Ectodermal cell (in vitro differentiated cells): ENCODE data around the gene MED26.
"Not testable (repeated sequence)": the region's sequence is repeated elsewhere in the genome, so short reads cannot be mapped to it uniquely, and the experiment has no call there.

ENCODE experiments used
- H3K27ac ChIP-seq: 2 replicates; pipeline ENCODE4 v1.7.0; 2013; ENCODE audit warnings: mild to moderate bottlenecking, low read depth, low read length; ENCODE audit not compliant: insufficient read depth, poor library complexity, severe bottlenecking
- H3K27me3 ChIP-seq: 2 replicates; pipeline ENCODE4 v1.7.0; 2013; ENCODE audit warnings: mild to moderate bottlenecking, low read length; ENCODE audit not compliant: insufficient read depth, control insufficient read depth, poor library complexity, severe bottlenecking
- H3K36me3 ChIP-seq: one replicate; pipeline ENCODE4 v1.7.0; 2013; ENCODE audit warnings: low read length; ENCODE audit not compliant: control insufficient read depth, insufficient read depth
- H3K4me1 ChIP-seq: one replicate; pipeline ENCODE4 v1.7.0; 2013; ENCODE audit warnings: low read length; ENCODE audit not compliant: control insufficient read depth, insufficient read depth
- H3K4me3 ChIP-seq: 2 replicates; pipeline ENCODE4 v1.7.0; 2013; ENCODE audit warnings: low read depth, low read length, control low read depth; ENCODE audit not compliant: insufficient read depth
- H3K9me3 ChIP-seq: 2 replicates; pipeline ENCODE4 v1.7.0; 2013; ENCODE audit warnings: mild to moderate bottlenecking, low read length, moderate library complexity; ENCODE audit not compliant: control insufficient read depth
- WGBS, 2 experiments: methylation state at CpG; one replicate each; pipeline ENCODE4 v1.1.7; 2013; ENCODE audit warnings: missing lambda C conversion rate in 2 of 2; 5-methylcytosine and 5-hydroxymethylcytosine counted together

MED26 gene

GRCh38 chr19:16543734-16544133 is 84.3 kb downstream of the MED26 start:
- H3K9me3 ChIP-seq, H3K36me3 ChIP-seq, H3K4me3 ChIP-seq, H3K27me3 ChIP-seq, H3K27ac ChIP-seq, H3K4me1 ChIP-seq: not testable (repeated sequence)
- 91% methylated on average over 6 of the region's 6 CpGs for WGBS, 2 experiments

GRCh38 chr19:16542910-16543472 is 85.0 kb downstream of the MED26 start:
- H3K36me3 ChIP-seq, result peaks cover 6% of the 10 kb centered on the region
- no peaks in the 10 kb centered on the region for H3K9me3 ChIP-seq
- peak overlapping the region; percentile 100 for H3K4me3 ChIP-seq
- no peaks in the 10 kb centered on the region for H3K27me3 ChIP-seq
- peaks cover 9% of the 10 kb centered on the region for H3K4me1 ChIP-seq
- 9 to 13% methylated on average over 15 of the region's 15 CpGs for WGBS, 2 experiments
- H3K27ac ChIP-seq, result peak overlapping the region; percentile 44

GRCh38 chr19:16542045-16542909 is 85.7 kb downstream of the MED26 start, which contains the start of gene CHERP:
TSS of gene CHERP (minus strand) at chr19:16542437. CDS start at chr19:16542378, 59 bp downstream.
- WGBS, 2 experiments, result 0% methylated on average over 108 of the region's 108 CpGs
- Histone ChIP-seq H3K4me3 (peak within 1 kb of the TSS; percentile 100), H3K27me3 (no peaks in the 10 kb centered on the region), H3K27ac (peak within 1 kb of the TSS; percentile 56), H3K36me3 (peaks cover 6% of the 10 kb centered on the region), H3K9me3 (no peaks in the 10 kb centered on the region), H3K4me1 (peaks cover 9% of the 10 kb centered on the region)

DNA sequence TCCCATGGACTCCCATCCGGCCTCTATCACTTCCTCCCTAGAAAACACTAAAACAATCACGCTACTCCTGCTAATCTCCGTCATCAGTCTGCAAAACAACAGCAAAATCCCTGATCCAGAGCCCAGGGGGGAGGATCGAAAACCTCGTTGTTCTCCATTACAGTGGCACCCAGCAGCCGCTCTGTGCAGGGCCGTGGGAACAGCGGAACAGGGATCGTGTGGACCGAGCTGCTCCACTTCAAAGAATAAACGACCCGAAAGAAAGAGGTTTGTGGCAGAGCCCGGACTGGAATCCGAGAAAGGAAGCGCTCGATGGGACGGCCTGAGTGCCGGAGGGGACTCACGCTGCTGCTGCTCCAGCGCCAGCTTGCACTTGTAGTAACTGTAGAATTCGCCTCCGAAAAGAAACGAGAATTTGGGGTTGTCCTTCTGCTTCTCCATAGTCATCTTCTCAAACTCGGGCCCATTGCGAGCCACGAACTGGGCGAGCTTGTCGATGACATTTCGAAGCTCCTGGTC is 86.4 kb downstream of the MED26 start:
- Histone ChIP-seq H3K4me3 (peak overlapping the region; percentile 100), H3K4me1 (peaks cover 9% of the 10 kb centered on the region), H3K27me3 (no peaks in the 10 kb centered on the region), H3K27ac (peak overlapping the region; percentile 56), H3K9me3 (no peaks in the 10 kb centered on the region), H3K36me3 (peaks cover 6% of the 10 kb centered on the region)
- 4 to 5% methylated on average over 29 of the region's 29 CpGs for WGBS, 2 experiments

DNA sequence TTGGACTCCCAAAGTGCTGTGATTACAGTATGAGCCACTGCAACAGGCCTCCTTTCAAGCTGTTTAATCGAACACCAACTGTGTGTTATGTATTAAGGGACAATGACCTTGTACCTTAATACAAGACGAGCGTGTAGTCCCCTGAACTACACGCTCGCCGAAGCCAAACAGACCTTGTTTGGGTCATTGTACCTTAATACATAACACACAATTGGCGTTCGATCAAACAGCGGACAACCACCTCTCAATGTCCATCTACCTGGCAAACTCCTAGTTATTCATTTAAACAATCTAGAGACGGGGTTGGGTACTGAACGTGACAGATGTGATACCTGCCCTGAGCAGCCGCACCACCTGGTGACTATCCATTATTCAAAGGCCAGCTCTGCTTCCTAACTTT is 87.1 kb downstream of the MED26 start:
- H3K9me3 ChIP-seq, result no peaks in the 10 kb centered on the region
- no peak overlapping the region for H3K27ac ChIP-seq
- H3K27me3 ChIP-seq, result no peaks in the 10 kb centered on the region
- peaks cover 9% of the 10 kb centered on the region for H3K4me1 ChIP-seq
- peak overlapping the region; percentile 100 for H3K4me3 ChIP-seq
- peaks cover 6% of the 10 kb centered on the region for H3K36me3 ChIP-seq
- WGBS, 2 experiments, result 91 to 93% methylated on average over 12 of the region's 12 CpGs

- 95% methylated on average over 13 of the region's 13 CpGs for WGBS, 2 experiments
- Histone ChIP-seq H3K27me3 (no peaks in the 10 kb centered on the region), H3K4me3 (no peak overlapping the region), H3K27ac (no peak overlapping the region), H3K36me3 (peaks cover 32% of the 10 kb centered on the region), H3K4me1 (peaks cover 9% of the 10 kb centered on the region), H3K9me3 (no peaks in the 10 kb centered on the region)
Measured at GRCh38 chr19:16537111-16537510, 90.9 kb downstream of the MED26 start.

DNA sequence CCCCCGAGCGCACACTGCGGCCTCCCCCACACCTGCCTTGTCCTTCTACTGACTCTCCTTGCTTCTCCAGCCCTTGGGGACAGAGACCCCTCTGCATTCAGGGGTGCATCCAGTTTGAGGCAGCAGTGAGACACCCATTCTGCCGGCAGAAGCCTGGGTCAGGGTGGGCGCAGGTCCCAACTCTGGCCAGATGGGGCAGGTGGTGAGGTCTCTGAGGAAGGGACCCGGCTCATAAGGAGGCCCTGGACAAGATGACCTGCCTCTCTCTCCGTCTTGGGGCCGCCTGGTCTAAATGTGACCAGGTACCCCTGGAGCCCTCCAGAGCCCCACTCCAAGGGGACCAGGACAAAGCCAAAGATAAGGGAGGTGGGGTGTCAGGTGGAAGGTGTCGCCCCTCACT is 91.9 kb downstream of the MED26 start:
- Histone ChIP-seq H3K27me3 (no peaks in the 10 kb centered on the region), H3K36me3 (peaks cover 41% of the 10 kb centered on the region), H3K4me1 (peaks cover 7% of the 10 kb centered on the region), H3K9me3 (no peaks in the 10 kb centered on the region), H3K27ac (no peak overlapping the region), H3K4me3 (no peak overlapping the region)
- 94% methylated on average over 9 of the region's 9 CpGs for WGBS, 2 experiments

- H3K27ac ChIP-seq, result no peak overlapping the region
- peaks cover 48% of the 10 kb centered on the region for H3K36me3 ChIP-seq
- 96 to 97% methylated on average over 18 of the region's 18 CpGs for WGBS, 2 experiments
- H3K27me3 ChIP-seq, result no peaks in the 10 kb centered on the region
- no peaks in the 10 kb centered on the region for H3K4me1 ChIP-seq
- no peaks in the 10 kb centered on the region for H3K9me3 ChIP-seq
- no peak overlapping the region for H3K4me3 ChIP-seq
Measured at GRCh38 chr19:16535381-16535780, 92.6 kb downstream of the MED26 start.

- Histone ChIP-seq H3K27ac (no peak overlapping the region), H3K9me3 (no peaks in the 10 kb centered on the region), H3K36me3 (peaks cover 67% of the 10 kb centered on the region), H3K4me3 (no peak overlapping the region), H3K27me3 (no peaks in the 10 kb centered on the region), H3K4me1 (no peaks in the 10 kb centered on the region)
- WGBS, 2 experiments, result 96 to 97% methylated on average over 47 of the region's 47 CpGs
Measured at GRCh38 chr19:16532440-16533234, 95.4 kb downstream of the MED26 start.

GRCh38 chr19:16531380-16531669 is 96.7 kb downstream of the MED26 start:
- Histone ChIP-seq H3K27ac (no peak overlapping the region), H3K9me3 (no peaks in the 10 kb centered on the region), H3K36me3 (peaks cover 74% of the 10 kb centered on the region), H3K27me3 (no peaks in the 10 kb centered on the region), H3K4me3 (no peak overlapping the region), H3K4me1 (no peaks in the 10 kb centered on the region)
- 96 to 98% methylated on average over 12 of the region's 12 CpGs for WGBS, 2 experiments
